CD14-positive monocyte (primary cell): ENCODE measurements around the gene SLC25A23. TPM values are rescaled to one million over a fixed set of nuclear protein-coding genes. Genes with fewer than 3 reads are reported as not detected.

Source experiments
- DNase-seq, 3 donors: peaks; one replicate each; pipeline ENCODE4 v3.0.0-alpha.2; 2011 to 2022
- H2AFZ ChIP-seq: 2 replicates; pipeline ENCODE4 v1.6.0; 2012; ENCODE audit warnings: mild to moderate bottlenecking, low read depth, low read length, inconsistent platforms; ENCODE audit not compliant: insufficient read depth, poor library complexity, severe bottlenecking
- H3K27ac ChIP-seq, 2 donors: 1 replicate in 1 of 2; 2 replicates in 1 of 2; pipeline ENCODE4 v1.5.1; 2012 to 2013; ENCODE audit warnings: low read length in 2 of 2, control low read depth in 1 of 2, inconsistent platforms in 1 of 2, low read depth in 1 of 2, mild to moderate bottlenecking in 1 of 2
- H3K27me3 ChIP-seq, 2 donors: one replicate each; pipeline versions ENCODE4 v1.6.0 to v1.6.1; 2011 to 2013; ENCODE audit warnings: low read length in 2 of 2; ENCODE audit not compliant: control insufficient read depth in 2 of 2, insufficient read depth in 2 of 2
- H3K36me3 ChIP-seq, 2 donors: replicated peaks in 1 of 2; 1 replicate in 1 of 2; 2 replicates in 1 of 2; pipeline versions ENCODE4 v1.5.1 to v1.6.1; 2012 to 2013; ENCODE audit warnings: low read length in 2 of 2, control low read depth in 1 of 2, inconsistent platforms in 1 of 2, mild to moderate bottlenecking in 1 of 2; ENCODE audit not compliant: insufficient read depth in 2 of 2, control insufficient read depth in 1 of 2
- H3K4me1 ChIP-seq, 2 donors: 1 replicate in 1 of 2; 2 replicates in 1 of 2; pipeline versions ENCODE4 v1.5.1 to v1.6.1; 2012 to 2013; ENCODE audit warnings: low read length in 2 of 2, control low read depth in 1 of 2, inconsistent platforms in 1 of 2, mild to moderate bottlenecking in 1 of 2, moderate library complexity in 1 of 2; ENCODE audit not compliant: insufficient read depth in 2 of 2, control insufficient read depth in 1 of 2
- H3K4me2 ChIP-seq: replicated peaks from 2 replicates; pipeline ENCODE3; 2012; ENCODE audit warnings: low read length, moderate library complexity, mild to moderate bottlenecking; ENCODE audit not compliant: poor library complexity, severe bottlenecking; ENCODE audit errors: extremely low read depth
- H3K4me3 ChIP-seq, 3 experiments: fragments of 200-600 bp in 1 of 3; sonication (generic) in 1 of 3; replicated peaks in 1 of 3; 1 replicate in 2 of 3; 2 replicates in 1 of 3; pipeline ENCODE4 v1.5.1; 2011 to 2013; ENCODE audit warnings: low read length in 3 of 3, mild to moderate bottlenecking in 3 of 3, control low read depth in 2 of 3, low read depth in 2 of 3, inconsistent platforms in 1 of 3, moderate library complexity in 1 of 3
- H3K79me2 ChIP-seq: 2 replicates; pipeline ENCODE4 v1.6.0; 2012; ENCODE audit warnings: mild to moderate bottlenecking, control low read depth, inconsistent platforms, low read length, moderate library complexity; ENCODE audit not compliant: insufficient read depth
- H3K9ac ChIP-seq: 2 replicates; pipeline ENCODE4 v1.6.0; 2017; ENCODE audit warnings: low read length, mild to moderate bottlenecking; ENCODE audit not compliant: insufficient read depth, poor library complexity, severe bottlenecking
- H3K9me3 ChIP-seq, 2 donors: replicated peaks in 1 of 2; 1 replicate in 1 of 2; 2 replicates in 1 of 2; pipeline versions ENCODE4 v1.5.1 to v1.6.1; 2012 to 2013; ENCODE audit warnings: low read length in 2 of 2, control low read depth in 1 of 2; ENCODE audit not compliant: control insufficient read depth in 1 of 2, insufficient read depth in 1 of 2
- H4K20me1 ChIP-seq: 2 replicates; pipeline ENCODE4 v1.6.0; 2012; ENCODE audit warnings: mild to moderate bottlenecking, low read length, control low read depth, moderate library complexity; ENCODE audit not compliant: insufficient read depth
- H3K27ac Mint-ChIP-seq, 7 donors: one replicate each; pipeline ENCODE4 v1.8.0; 2020; ENCODE audit warnings: mild to moderate bottlenecking in 7 of 7, mixed read lengths in 7 of 7, moderate library complexity in 6 of 7, inconsistent platforms in 2 of 7
- H3K27me3 Mint-ChIP-seq, 3 donors: one replicate each; pipeline ENCODE4 v1.8.0; 2021 to 2022; ENCODE audit warnings: low read depth in 3 of 3, mild to moderate bottlenecking in 3 of 3, mixed read lengths in 3 of 3, moderate library complexity in 3 of 3, inconsistent platforms in 1 of 3
- H3K36me3 Mint-ChIP-seq, 2 donors: one replicate each; pipeline ENCODE4 v1.8.0; 2020; ENCODE audit warnings: mixed read lengths in 2 of 2, inconsistent platforms in 1 of 2, mild to moderate bottlenecking in 1 of 2
- H3K4me1 Mint-ChIP-seq: one replicate; pipeline ENCODE4 v1.8.0; 2020; ENCODE audit warnings: mild to moderate bottlenecking, mixed read lengths
- H3K4me3 Mint-ChIP-seq, 2 donors: one replicate each; pipeline ENCODE4 v1.8.0; 2020; ENCODE audit warnings: mild to moderate bottlenecking in 2 of 2, mixed read lengths in 2 of 2, moderate library complexity in 1 of 2
- H3K9me3 Mint-ChIP-seq, 7 donors: one replicate each; pipeline ENCODE4 v1.8.0; 2020 to 2022; ENCODE audit warnings: mixed read lengths in 7 of 7, mild to moderate bottlenecking in 6 of 7, moderate library complexity in 6 of 7, inconsistent platforms in 2 of 7
- CTCF ChIP-seq: fragments of 200-600 bp; IDR thresholded peaks from one replicate; pipeline ENCODE4 v1.8.0; 2022; ENCODE audit warnings: antibody characterized with exemption, mild to moderate bottlenecking
- WGBS: methylation state at CpG from one replicate; pipeline ENCODE4 v1.1.5; 2013; ENCODE audit warnings: missing lambda C conversion rate; ENCODE audit not compliant: insufficient coverage; 5-methylcytosine and 5-hydroxymethylcytosine counted together
- intact Hi-C, 2 donors: fragments of 100-400 bp; cut with micrococcal nuclease; formaldehyde crosslinking; loops; one replicate each; pipeline versions ENCODE4 v1.15.0 to v1.15.1; 2023
- polyA plus RNA-seq, 3 donors: library from polyadenylated mRNA; depleted of rRNA in 1 of 3; unstranded in 2 of 3; stranded (reverse) in 1 of 3; fragments of 300-500 nt in 2 of 3; fragments of >200 nt in 1 of 3; fragmentation: Illumina TruSeq in 2 of 3; gene quantifications; 1 replicate in 2 of 3; 2 replicates in 1 of 3; pipeline ENCODE4 v1.2.3, GENCODE V29; 2012 to 2021

Gene SLC25A23
- polyA plus RNA-seq, 3 donors: 0.11 to 0.15 TPM; not detected in 1

DNA sequence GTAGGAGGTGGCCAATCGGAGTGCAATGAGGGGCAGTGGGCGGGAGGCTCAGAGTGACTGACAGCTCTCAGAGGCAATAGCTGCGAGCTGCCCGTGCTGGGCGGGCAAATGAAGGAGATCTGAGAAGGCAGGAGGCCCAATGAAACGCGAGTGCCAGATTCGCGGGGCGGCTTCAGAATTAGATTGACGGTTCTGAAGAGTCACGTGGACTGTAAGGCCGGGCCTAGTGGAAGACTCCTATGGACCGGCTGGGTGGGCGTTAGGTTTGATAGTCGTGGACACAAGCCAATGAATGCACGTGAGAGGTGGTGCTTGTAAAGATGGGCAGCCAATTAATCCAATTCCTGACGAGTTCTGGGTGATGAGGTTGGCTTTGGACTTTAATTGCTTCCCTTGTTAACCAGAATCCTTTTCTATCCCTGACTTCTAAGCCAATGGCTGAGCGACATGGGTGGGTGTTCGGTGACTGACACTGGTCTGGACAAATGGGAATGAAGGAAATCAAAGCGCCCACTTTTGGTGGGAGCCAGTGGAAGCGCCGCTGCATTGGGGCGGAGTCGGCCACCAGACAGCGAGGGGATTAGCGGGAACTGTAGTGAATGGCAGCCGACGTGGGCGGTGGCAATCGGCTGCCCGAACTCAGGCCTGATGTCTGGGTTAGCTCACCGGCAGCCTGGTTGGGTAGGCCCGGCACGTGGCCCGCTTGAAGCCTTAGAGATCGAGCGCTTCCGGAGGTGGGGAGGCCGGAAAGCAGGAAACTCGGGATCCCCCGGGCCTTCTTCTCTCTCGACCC is 34.5 kb downstream of the SLC25A23 start:
- intact Hi-C loops: loop anchor here (5.0 to 10.0 kb wide), 4 partner anchors 50 to 520 kb away; partner anchors contain the start of genes ALKBH7 (in 2 of the 2), GPR108 (in 1 of the 2), NDUFA11 (in 1 of the 2) and PSPN (in 1 of the 2)
- WGBS: 9% methylated on average over 36 of the region's 43 CpGs
- H3K36me3 ChIP-seq: peaks cover 19 to 24% of the 10 kb centered on the region in 2 donors
- no peaks in the 10 kb centered on the region for H3K27me3 ChIP-seq
- peaks cover 39% of the 10 kb centered on the region for H4K20me1 ChIP-seq
- H3K27ac ChIP-seq: peak overlapping the region; percentile 83 to 85
- no peaks in the 10 kb centered on the region for H3K9me3 ChIP-seq
- H3K4me3 ChIP-seq: peak overlapping the region in 2 of 3 experiments; percentile 29 to 52
- peak overlapping the region; percentile 85 for H2AFZ ChIP-seq
- Mint-ChIP-seq H3K4me3 (peak overlapping the region; percentile 69 to 75), H3K27me3 (peaks cover 0 to 12% (median 6%) of the 10 kb centered on the region in 3 donors), H3K27ac (peak overlapping the region; percentile 86 to 95 (median 91)), H3K9me3 (peaks cover 0 to 6% (median 3%) of the 10 kb centered on the region in 7 donors), H3K4me1 (peaks cover 37% of the 10 kb centered on the region), H3K36me3 (peaks cover 18 to 22% of the 10 kb centered on the region in 2 donors)
- peak overlapping the region; percentile 63 for H3K4me2 ChIP-seq
- H3K9ac ChIP-seq: peak overlapping the region; percentile 36
- DNase-seq: peak; percentile 100
- H3K79me2 ChIP-seq: peaks cover 42% of the 10 kb centered on the region
- peaks cover 23 to 34% of the 10 kb centered on the region in 2 donors for H3K4me1 ChIP-seq
- TF ChIP-seq CTCF: no peak

DNA sequence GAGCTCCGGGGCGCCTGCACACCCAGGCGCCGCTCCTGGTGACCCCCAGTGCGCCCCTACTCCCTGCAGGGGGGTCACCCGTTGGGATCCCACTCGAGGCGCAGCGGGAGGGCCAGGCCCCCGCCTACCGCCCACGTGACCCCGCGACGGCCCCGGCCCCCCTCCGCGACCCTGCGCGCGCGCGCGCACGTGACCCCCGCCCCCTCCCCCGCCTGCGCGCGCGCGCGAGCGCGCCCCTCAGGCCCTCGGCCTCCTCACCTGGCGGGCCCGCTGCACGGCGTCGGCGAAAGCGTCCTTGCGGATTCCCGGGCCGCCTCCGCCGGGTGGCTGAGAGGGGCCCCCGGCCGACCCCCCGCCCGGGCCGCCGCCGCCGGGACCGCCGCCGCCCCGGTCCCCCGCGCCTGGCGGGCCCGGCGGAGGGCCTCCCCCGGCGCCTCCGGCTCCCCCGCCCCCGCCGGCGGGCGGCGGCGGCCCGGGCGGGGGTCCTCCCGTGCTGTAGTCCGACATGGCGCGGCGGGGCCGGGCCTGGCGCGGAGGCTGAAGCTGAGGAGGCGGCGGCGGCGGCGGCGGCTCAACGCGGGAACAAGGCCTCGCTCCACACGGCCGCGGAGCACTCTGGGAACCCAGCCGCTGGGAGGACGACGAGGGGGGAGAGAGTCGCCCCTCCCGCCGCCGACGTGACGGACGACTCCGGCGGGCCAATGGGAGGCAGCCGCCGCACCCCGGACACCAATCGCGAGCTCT is 35.2 kb downstream of the SLC25A23 start, which contains the start of gene KHSRP:
Gene KHSRP, minus strand, starts transcription at position 617 of the 744 bp plus-strand sequence. Its CDS starts 110 bp downstream, at position 507.
- H3K4me1 Mint-ChIP-seq: peaks cover 33% of the 10 kb centered on the region
- no peaks in the 10 kb centered on the region for H3K9me3 ChIP-seq
- H3K4me3 Mint-ChIP-seq: peak within 1 kb of the TSS; percentile 84 to 91
- intact Hi-C loops: loop anchor here (10.0 kb wide), 2 partner anchors 50 to 520 kb away; partner anchors contain the start of genes ALKBH7 (in 1 of the 2), NDUFA11 (in 1 of the 2), PSPN (in 1 of the 2) and VMAC (in 1 of the 2)
- peaks cover 23 to 33% of the 10 kb centered on the region in 2 donors for H3K4me1 ChIP-seq
- no peak for DNase-seq
- H3K27ac ChIP-seq: peak within 1 kb of the TSS; percentile 83 to 85
- H2AFZ ChIP-seq: peak within 1 kb of the TSS; percentile 85
- WGBS: under 1% methylated on average over 98 of the region's 114 CpGs
- peaks cover 47% of the 10 kb centered on the region for H4K20me1 ChIP-seq
- peak within 1 kb of the TSS; percentile 73 for H3K9ac ChIP-seq
- H3K4me2 ChIP-seq: peak within 1 kb of the TSS; percentile 97
- H3K79me2 ChIP-seq: peaks cover 50% of the 10 kb centered on the region
- peak within 1 kb of the TSS; percentile 86 to 95 (median 91) for H3K27ac Mint-ChIP-seq
- H3K36me3 ChIP-seq: peaks cover 27 to 31% of the 10 kb centered on the region in 2 donors
- no peak for TF ChIP-seq CTCF
- H3K27me3 ChIP-seq: no peaks in the 10 kb centered on the region
- peaks cover 0 to 6% (median 3%) of the 10 kb centered on the region in 7 donors for H3K9me3 Mint-ChIP-seq
- peaks cover 25 to 30% of the 10 kb centered on the region in 2 donors for H3K36me3 Mint-ChIP-seq
- H3K27me3 Mint-ChIP-seq: peaks cover 0 to 7% (median 2%) of the 10 kb centered on the region in 3 donors
- H3K4me3 ChIP-seq: peak within 1 kb of the TSS; percentile 62 to 87 (median 64)
